Measurements from ENCODE around the gene UBAC1.
A peak's percentile ranks its signal among the peaks of the same experiment; 100 is the strongest.
"Not testable (repeated sequence)": the region's sequence is repeated elsewhere in the genome, so short reads cannot be mapped to it uniquely, and the experiment has no call there.

Gene UBAC1

DNA sequence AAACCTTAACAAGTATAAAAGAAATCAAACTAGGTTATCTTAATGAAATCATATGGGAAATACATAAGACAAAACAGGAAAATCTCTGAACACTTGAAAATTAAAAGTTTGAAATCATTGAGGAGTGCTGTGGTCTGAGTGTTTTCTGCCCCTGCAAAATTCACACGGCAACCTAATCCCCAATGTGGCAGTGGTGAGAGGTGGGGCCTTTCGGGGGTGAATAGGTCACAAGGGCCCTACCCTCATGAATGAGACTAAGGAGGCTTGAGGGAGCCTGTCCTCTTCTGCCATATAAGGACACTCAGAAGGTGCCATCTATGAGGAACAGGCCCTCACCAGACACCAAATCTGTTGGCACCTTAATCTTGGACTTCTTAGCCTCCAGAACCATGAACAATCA lies 64.5 kb downstream of the UBAC1 start:
- Mint-ChIP-seq H3K4me1 (peaks cover 39 to 78% of the 10 kb centered on the region in 2 donors), H3K27ac (no peak overlapping the region)

DNA sequence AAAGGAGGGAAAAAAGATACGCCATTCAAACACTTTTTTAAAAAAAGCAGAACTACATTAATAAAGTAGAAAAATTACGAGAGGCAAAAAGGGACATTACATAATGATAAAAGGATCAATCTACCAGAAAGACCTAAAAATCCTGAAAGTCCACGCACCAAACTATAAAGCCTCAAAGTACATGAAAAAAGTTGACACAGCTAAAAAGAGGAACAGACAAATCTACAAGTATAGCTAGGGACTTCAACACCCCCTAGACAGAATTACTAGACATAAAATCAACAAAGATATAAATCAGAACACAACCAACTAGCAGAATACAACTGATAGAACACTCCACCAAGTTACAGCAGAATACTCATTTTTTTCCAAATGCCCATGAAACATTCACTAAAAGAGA lies 65.0 kb downstream of the UBAC1 start:
- Mint-ChIP-seq H3K4me1 (peaks cover 37 to 75% of the 10 kb centered on the region in 2 donors), H3K4me3 (peak overlapping the region in 1 of 2 donors; percentile 12), H3K36me3 (peaks cover 4 to 23% of the 10 kb centered on the region in 2 donors), H3K27ac (peak overlapping the region; percentile 45), H3K9me3 (peaks cover 0 to 5% of the 10 kb centered on the region in 2 donors), H3K27me3 (no peaks in the 10 kb centered on the region)
- DNase-seq, result no peak
- no peak for ATAC-seq (replicated peaks)

More for the DNA sequence above, 64.5 kb downstream of the UBAC1 start:
- no peak for DNase-seq
- Mint-ChIP-seq H3K36me3 (peaks cover 7 to 25% of the 10 kb centered on the region in 2 donors), H3K27me3 (no peaks in the 10 kb centered on the region), H3K9me3 (peaks cover 0 to 5% of the 10 kb centered on the region in 2 donors), H3K4me3 (no peak overlapping the region)
- ATAC-seq (replicated peaks), result no peak

DNA sequence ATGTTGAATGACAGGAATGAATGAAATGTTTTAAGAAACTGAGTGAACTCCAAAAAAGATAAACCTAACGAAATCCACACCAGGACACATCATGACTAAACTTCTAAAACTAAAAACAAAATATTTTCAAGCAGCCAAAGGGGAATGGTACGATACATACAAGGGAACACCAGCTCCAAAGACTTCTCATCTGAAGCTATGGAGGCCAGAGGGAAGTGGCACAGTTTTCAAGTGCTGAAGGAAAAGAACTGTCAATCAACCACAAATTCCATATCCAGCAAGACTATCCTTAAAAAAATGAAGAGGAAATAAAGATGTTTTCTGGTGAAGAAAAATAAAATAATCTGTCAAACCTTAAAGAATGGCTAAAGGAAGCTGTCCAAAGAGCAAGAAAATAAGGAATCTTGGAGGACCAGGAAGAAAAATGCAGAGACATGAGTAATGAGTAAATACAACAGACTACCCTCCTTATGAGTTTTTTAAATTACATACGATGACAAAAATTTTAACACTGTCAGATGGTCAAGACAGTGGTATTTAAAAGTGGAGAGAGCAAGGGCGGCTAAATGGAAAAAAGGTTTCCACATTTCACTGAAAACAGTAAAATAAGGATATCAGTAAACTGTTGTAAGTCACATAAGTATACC lies 65.8 kb downstream of the UBAC1 start:
- Mint-ChIP-seq H3K36me3 (peaks cover 2 to 19% of the 10 kb centered on the region in 2 donors), H3K4me3 (no peak overlapping the region), H3K4me1 (peaks cover 38 to 81% of the 10 kb centered on the region in 2 donors), H3K27ac (no peak overlapping the region), H3K9me3 (peaks cover 0 to 5% of the 10 kb centered on the region in 2 donors), H3K27me3 (no peaks in the 10 kb centered on the region)
- no peak for DNase-seq
- no peak for ATAC-seq (replicated peaks)

DNA sequence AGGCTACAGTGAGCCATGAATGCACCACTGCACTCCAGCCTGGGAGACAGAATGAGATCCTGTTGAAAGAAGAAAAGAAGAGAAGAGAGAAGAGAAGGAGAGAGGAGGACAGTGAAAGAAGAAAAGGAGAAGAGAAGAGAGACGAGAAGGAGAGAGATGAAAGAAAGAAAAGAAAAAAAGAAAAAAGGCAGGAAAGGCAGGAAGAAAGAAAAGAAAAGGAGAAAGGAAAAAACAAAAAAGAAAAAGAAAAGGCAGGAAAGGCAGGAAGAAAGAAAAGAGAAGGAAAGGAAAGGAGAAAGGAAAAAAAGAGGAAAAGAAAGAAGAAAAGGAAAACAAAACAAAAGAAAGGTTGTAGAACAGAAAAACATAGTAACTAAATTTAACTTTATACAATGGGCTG lies 68.1 kb downstream of the UBAC1 start:
- no peak for DNase-seq
- no peak overlapping the region for H3K27ac Mint-ChIP-seq
- H3K9me3 Mint-ChIP-seq, result no peaks in the 10 kb centered on the region
- no peak for ATAC-seq (replicated peaks)
- H3K36me3 Mint-ChIP-seq, result peaks cover 2 to 9% of the 10 kb centered on the region in 2 donors
- H3K27me3 Mint-ChIP-seq, result no peaks in the 10 kb centered on the region
- H3K4me1 Mint-ChIP-seq, result peaks cover 33 to 89% of the 10 kb centered on the region in 2 donors
- H3K4me3 Mint-ChIP-seq, result no peak overlapping the region

DNA sequence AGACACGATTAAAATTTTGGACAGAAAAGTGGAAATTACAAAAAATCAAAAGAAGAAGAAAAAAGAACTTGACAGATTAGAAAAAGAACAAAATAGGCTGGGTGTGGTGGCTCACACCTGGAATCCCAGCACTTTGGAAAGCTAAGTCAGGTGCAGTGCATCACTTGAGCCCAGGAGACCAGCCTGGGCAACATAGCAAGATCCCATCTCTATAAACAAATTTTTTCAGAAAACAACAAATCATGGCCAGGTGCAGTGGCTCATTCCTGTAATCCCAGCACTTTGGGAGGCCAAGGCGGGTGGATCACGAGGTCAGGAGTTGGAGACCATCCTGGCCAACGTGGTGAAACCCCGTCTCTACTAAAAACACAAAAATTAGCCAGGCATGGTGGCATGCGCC lies 68.8 kb downstream of the UBAC1 start:
- H3K4me1 Mint-ChIP-seq, result peaks cover 37 to 90% of the 10 kb centered on the region in 2 donors
- DNase-seq; H3K36me3 Mint-ChIP-seq; H3K27me3 Mint-ChIP-seq; H3K4me3 Mint-ChIP-seq; H3K27ac Mint-ChIP-seq; H3K9me3 Mint-ChIP-seq; ATAC-seq (replicated peaks): not testable (repeated sequence)

DNA sequence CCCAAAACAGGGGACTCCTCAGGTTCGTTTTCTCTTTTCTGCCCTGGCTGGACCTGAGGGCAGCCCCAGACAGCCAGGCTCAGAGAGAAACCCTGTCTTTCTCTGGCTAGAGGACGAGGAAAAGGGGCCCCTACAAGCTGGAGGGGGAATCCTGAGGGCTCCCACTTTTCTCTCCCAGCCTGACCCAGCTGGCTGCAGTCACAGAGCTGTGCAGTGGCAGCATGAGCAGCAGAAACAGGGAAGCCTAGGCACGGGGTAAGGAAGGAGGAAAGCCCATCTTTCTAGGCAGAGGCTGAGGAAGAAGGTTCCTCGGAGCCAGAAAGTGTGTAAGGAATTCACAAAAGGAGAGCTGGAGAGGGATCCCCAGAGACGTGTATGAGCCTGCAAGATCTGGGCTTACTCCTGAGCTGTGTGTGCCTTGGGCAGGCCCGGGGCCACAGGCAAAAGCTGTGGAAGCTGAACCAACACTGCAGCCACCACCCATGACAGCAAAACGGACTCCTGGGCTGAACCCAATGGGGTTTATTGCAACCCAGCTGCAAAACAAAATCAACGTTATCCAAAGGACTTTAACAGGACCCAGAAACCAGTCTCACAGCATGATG lies 70.0 kb downstream of the UBAC1 start:
- no peak overlapping the region for H3K27ac Mint-ChIP-seq
- no peak for ATAC-seq (replicated peaks)
- DNase-seq, result no peak
- no peak overlapping the region for H3K4me3 Mint-ChIP-seq
- H3K9me3 Mint-ChIP-seq, result no peaks in the 10 kb centered on the region
- no peaks in the 10 kb centered on the region for H3K27me3 Mint-ChIP-seq
- peaks cover 0 to 7% of the 10 kb centered on the region in 2 donors for H3K36me3 Mint-ChIP-seq
- peaks cover 46 to 90% of the 10 kb centered on the region in 2 donors for H3K4me1 Mint-ChIP-seq

DNA sequence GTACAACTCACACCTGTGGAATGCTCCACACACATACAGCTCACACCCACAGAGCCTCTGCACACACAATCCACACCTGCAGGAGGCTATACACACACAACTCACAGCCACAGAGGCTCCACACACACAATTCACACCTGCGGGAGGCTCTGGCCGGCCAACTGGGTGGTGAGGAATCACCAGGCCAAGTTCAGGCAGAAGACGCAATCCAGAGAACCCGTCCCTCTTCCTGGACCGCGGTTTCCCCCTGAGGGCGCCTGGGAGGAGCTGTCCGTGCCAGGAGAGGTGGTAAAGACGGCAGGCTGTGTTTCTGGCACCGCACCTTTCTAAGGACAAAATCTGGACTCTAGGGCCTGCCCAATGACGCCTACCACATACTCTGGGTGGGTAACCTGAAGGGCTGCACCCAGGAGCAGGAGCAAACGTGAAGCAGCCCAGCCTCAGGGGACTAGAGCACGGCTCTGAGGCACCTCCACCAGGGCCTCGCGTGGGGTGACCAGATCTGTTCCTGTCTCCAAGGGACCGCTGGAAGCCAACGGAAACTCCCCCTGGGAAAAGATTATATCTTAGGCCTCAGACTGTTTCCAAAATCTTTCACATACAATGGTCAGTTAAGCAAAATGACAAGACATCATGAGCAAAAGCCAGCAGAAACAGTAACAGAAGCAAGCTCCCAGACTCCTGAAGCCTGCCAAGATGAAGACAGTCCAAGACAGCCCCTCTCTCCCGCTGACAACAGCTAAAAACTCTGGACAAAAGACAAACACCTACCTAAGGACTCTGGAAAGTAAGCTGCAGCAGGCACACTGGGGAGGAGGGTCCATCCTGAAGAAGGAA lies 70.8 kb downstream of the UBAC1 start:
- ATAC-seq (replicated peaks) (no peak), DNase-seq (no peak)
- H3K27me3 Mint-ChIP-seq, result no peaks in the 10 kb centered on the region
- H3K4me3 Mint-ChIP-seq, result no peak overlapping the region
- no peaks in the 10 kb centered on the region for H3K9me3 Mint-ChIP-seq
- H3K27ac Mint-ChIP-seq, result peak overlapping the region; percentile 6
- peaks cover 0 to 9% of the 10 kb centered on the region in 2 donors for H3K36me3 Mint-ChIP-seq
- peaks cover 42 to 90% of the 10 kb centered on the region in 2 donors for H3K4me1 Mint-ChIP-seq

DNA sequence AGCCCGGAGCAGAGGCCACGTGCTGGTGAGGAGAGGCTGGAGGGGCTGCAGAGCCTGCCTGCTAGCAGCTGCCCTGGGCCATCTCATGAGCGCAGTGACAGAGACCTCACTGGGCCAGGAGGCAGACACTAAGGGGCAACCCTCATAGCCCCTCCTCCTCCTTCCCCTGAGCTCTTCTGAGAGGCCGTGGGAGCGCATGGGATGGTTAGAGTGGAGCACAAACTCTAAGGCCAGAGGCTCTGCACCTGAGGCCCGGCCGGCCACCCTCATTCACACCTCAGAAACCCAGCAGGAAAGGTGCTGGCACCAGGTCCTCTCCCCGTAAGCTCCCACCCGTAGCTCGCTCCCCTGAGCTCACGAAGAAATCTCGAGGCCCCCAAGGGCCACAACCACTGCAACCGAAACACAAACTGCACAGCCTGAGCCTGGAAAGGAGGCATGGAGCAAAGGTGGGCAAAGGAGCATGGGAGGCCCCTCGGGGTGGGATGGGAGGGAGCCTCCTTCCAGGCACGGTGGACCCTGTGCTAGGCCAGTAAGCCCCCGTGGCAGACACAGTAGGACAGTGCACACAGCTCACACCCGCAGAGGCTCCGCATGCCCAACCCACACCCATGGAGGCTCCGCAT lies 71.5 kb downstream of the UBAC1 start:
- Mint-ChIP-seq H3K27ac (no peak overlapping the region), H3K4me3 (no peak overlapping the region), H3K9me3 (no peaks in the 10 kb centered on the region), H3K36me3 (peaks cover 0 to 4% of the 10 kb centered on the region in 2 donors), H3K27me3 (no peaks in the 10 kb centered on the region), H3K4me1 (peaks cover 44 to 90% of the 10 kb centered on the region in 2 donors)
- ATAC-seq (replicated peaks) (no peak), DNase-seq (no peak)

DNA sequence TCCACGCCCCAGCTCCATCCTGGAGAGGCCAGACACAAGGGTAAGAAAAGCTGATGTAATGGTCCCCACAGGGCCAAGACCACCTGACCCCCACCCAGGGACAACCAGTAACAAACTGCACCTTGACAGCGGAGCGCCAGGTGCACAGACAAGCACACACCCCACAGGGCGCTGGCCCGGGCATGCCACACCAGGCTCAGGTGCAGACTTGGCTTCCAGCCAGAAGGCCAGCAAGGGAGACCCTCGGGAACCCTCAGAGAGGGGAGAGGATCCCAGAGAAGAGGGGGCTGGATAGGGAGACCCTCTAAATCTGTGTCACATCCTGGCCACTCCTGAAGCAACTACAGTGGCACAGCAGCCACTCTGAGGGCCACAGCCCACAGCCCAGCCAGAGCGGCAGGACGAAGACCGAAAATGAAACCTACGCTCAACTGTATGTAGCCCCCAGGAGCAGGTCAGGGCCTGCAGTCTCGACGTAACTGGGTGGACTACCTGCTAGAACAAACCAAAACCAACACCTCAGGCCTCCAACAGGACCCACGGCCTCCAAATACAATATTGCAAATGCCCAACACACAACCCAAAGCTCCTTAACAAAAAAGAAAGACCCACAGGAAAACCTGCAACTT lies 72.3 kb downstream of the UBAC1 start:
- H3K9me3 Mint-ChIP-seq, result no peaks in the 10 kb centered on the region
- no peaks in the 10 kb centered on the region for H3K27me3 Mint-ChIP-seq
- peaks cover 51 to 94% of the 10 kb centered on the region in 2 donors for H3K4me1 Mint-ChIP-seq
- DNase-seq (no peak), ATAC-seq (replicated peaks) (no peak)
- H3K4me3 Mint-ChIP-seq, result peak overlapping the region in 1 of 2 donors; percentile 15
- peaks cover 0 to 4% of the 10 kb centered on the region in 2 donors for H3K36me3 Mint-ChIP-seq
- H3K27ac Mint-ChIP-seq, result peak overlapping the region; percentile 44

DNA sequence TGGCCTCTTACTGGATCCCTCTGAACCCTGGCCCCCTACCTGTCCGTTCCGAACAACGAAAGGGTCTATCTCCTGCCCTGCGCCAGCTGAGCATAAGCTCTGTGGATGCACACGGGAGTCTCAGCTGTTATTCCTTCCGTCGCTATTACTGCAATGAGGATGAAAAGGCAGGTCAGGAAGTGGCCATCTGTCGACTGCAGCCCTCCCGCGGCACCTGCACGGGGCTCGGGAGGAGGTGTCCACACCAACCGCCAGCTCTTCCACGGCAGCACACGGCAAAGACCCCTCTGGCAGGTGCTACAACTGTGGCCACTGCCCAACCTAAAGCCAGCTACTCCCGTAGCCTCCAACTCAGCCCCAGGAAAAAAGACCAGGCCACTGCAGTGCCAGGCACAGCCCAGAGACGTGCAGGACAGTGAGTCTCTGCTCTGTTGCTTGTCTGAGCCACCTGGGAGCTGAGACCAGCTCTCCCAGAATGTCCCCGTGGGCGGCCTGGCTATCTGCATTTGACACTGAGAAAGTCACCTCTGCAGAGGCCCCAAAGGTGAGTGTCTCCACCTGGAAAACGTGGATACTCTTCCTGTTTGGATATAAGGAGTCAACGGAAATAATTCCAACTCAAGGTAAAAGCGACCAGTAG lies 72.9 kb downstream of the UBAC1 start:
- DNase-seq, result no peak
- Mint-ChIP-seq H3K27ac (no peak overlapping the region), H3K4me1 (peaks cover 53 to 94% of the 10 kb centered on the region in 2 donors)

DNA sequence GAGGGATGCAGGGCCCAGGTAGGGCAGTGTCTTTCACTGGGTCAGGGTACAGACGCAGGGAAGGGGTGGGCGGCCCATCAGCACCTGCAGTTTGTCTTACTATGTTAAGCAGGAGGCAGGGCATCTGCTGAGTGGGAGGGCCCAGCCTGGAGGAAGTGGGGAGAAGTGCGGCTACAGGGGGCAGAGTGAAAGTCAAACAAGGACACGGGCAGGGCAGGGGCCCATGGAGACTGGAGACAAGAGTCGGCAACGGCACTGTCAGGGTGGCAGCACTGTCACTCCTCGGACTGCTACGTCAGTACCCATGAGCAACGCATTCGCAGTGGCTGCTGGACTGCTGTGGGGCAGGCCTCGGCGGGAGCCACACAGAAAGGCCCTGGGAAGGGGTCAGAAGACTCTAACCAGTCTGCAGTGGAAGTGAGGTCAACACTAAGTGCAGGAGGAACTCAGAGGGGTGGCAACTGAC lies 73.6 kb downstream of the UBAC1 start:
- Mint-ChIP-seq H3K36me3 (peaks cover 0 to 7% of the 10 kb centered on the region in 2 donors), H3K27ac (peak overlapping the region; percentile 85), H3K27me3 (no peaks in the 10 kb centered on the region), H3K4me1 (peaks cover 53 to 94% of the 10 kb centered on the region in 2 donors), H3K9me3 (no peaks in the 10 kb centered on the region), H3K4me3 (peak overlapping the region; percentile 66 to 81)
- peak; percentile 97 to 98 for ATAC-seq (replicated peaks)
- peak; percentile 60 for DNase-seq

More for the DNA sequence above, 72.9 kb downstream of the UBAC1 start:
- Mint-ChIP-seq H3K4me3 (peak overlapping the region in 1 of 2 donors; percentile 81), H3K36me3 (peaks cover 0 to 4% of the 10 kb centered on the region in 2 donors), H3K27me3 (no peaks in the 10 kb centered on the region), H3K9me3 (no peaks in the 10 kb centered on the region)
- ATAC-seq (replicated peaks), result no peak

DNA sequence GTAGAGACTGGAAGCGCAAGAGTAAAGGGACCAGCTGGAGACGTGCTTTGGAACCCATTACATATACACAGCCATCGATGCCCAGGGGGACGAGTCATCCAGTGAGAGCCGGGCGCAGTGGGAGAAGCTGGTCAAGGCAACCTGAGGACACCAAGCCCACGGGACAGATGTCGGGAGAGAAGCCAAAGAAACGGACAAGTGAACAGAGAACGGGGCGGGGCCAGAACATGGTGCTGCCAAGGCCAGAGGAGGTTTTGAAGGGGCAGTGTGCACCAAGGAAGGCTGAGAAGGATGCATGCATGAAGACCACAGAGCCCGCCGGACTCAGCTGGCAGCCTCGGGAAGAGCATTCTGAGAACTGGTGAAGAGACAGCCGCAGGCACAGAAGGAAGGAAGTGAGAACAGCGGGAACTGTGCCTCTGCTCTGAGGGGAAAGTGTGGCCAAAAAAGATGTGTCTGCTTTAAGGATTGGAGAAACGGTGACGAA lies 74.1 kb downstream of the UBAC1 start:
- H3K27ac Mint-ChIP-seq, result peak overlapping the region; percentile 85
- H3K9me3 Mint-ChIP-seq, result no peaks in the 10 kb centered on the region
- H3K4me3 Mint-ChIP-seq, result peak overlapping the region; percentile 66 to 81
- peaks cover 0 to 9% of the 10 kb centered on the region in 2 donors for H3K36me3 Mint-ChIP-seq
- no peak for DNase-seq
- ATAC-seq (replicated peaks), result peak; percentile 42 to 47
- H3K4me1 Mint-ChIP-seq, result peaks cover 53 to 93% of the 10 kb centered on the region in 2 donors
- no peaks in the 10 kb centered on the region for H3K27me3 Mint-ChIP-seq

All from stimulated activated naive B cell treated with anti-CD40 and anti-IgM and Interleukin-4, amounts not matched to agents 10 μg/mL and 1 μg/mL and 100 μg/mL, for 72 hours (primary cell).